H9 (cell line): ENCODE measurements around the gene TRMT2A. TPM values are rescaled to one million over a fixed set of nuclear protein-coding genes. Genes with fewer than 3 reads are reported as not detected.

Experiments
- DNase-seq: peaks from one replicate; pipeline ENCODE4 v3.0.0-alpha.2; 2017
- H2AFZ ChIP-seq: one replicate; pipeline ENCODE4 v1.6.1; 2013; ENCODE audit warnings: mild to moderate bottlenecking, low read length, control low read depth, moderate library complexity
- H2AK5ac ChIP-seq: 2 replicates; pipeline ENCODE4 v1.6.1; 2013; ENCODE audit warnings: low read length, control low read depth, mixed read lengths; ENCODE audit not compliant: insufficient read length
- H2BK120ac ChIP-seq: one replicate; pipeline ENCODE4 v1.6.1; 2013; ENCODE audit warnings: low read depth, mild to moderate bottlenecking, low read length, control low read depth, inconsistent platforms; ENCODE audit not compliant: poor library complexity, severe bottlenecking
- H2BK12ac ChIP-seq: 2 replicates; pipeline ENCODE4 v1.6.1; 2013; ENCODE audit warnings: low read length, control low read depth, mixed read lengths, low read depth; ENCODE audit not compliant: insufficient read length
- H2BK15ac ChIP-seq: 2 replicates; pipeline ENCODE4 v1.6.1; 2013; ENCODE audit warnings: low read depth, low read length, control low read depth
- H2BK20ac ChIP-seq: one replicate; pipeline ENCODE4 v1.6.1; 2013; ENCODE audit warnings: low read depth, mild to moderate bottlenecking, low read length, control low read depth, inconsistent platforms; ENCODE audit not compliant: poor library complexity, severe bottlenecking
- H2BK5ac ChIP-seq: 2 replicates; pipeline ENCODE4 v1.6.1; 2013; ENCODE audit warnings: low read length, control low read depth, mixed read lengths; ENCODE audit not compliant: insufficient read length
- H3K14ac ChIP-seq: 2 replicates; pipeline ENCODE4 v1.6.1; 2013; ENCODE audit warnings: low read length, control low read depth; ENCODE audit not compliant: insufficient read depth
- H3K18ac ChIP-seq: 2 replicates; pipeline ENCODE4 v1.6.1; 2013; ENCODE audit warnings: low read depth, mild to moderate bottlenecking, mixed read lengths, low read length, control low read depth; ENCODE audit not compliant: insufficient read length
- H3K23ac ChIP-seq: 2 replicates; pipeline ENCODE4 v1.6.1; 2013; ENCODE audit warnings: low read length, control low read depth, mixed read lengths, low read depth; ENCODE audit not compliant: insufficient read length
- H3K23me2 ChIP-seq: 2 replicates; pipeline ENCODE4 v1.6.1; 2013; ENCODE audit warnings: low read depth, mild to moderate bottlenecking, mixed read lengths, low read length, control low read depth; ENCODE audit not compliant: insufficient read length, poor library complexity, severe bottlenecking
- H3K27ac ChIP-seq: 2 replicates; pipeline ENCODE4 v1.5.1; 2013; ENCODE audit warnings: low read length, control low read depth, mixed read lengths, low read depth; ENCODE audit not compliant: insufficient read length
- H3K27me3 ChIP-seq: 2 replicates; pipeline ENCODE4 v1.6.1; 2013; ENCODE audit warnings: low read length, control low read depth, inconsistent platforms; ENCODE audit not compliant: insufficient read depth
- H3K4ac ChIP-seq: 2 replicates; pipeline ENCODE4 v1.6.1; 2013; ENCODE audit warnings: low read depth, mild to moderate bottlenecking, control low read depth, inconsistent platforms, low read length, moderate library complexity
- H3K4me1 ChIP-seq: 2 replicates; pipeline ENCODE4 v1.6.1; 2013; ENCODE audit warnings: low read length, control low read depth, inconsistent platforms; ENCODE audit not compliant: insufficient read depth
- H3K4me2 ChIP-seq: 2 replicates; pipeline ENCODE4 v1.6.1; 2013; ENCODE audit warnings: low read length, control low read depth, mixed read lengths; ENCODE audit not compliant: insufficient read length, insufficient read depth
- H3K56ac ChIP-seq: 2 replicates; pipeline ENCODE4 v1.6.1; 2013; ENCODE audit warnings: low read depth, mild to moderate bottlenecking, mixed read lengths, low read length, control low read depth; ENCODE audit not compliant: insufficient read length
- H3K79me1 ChIP-seq: 2 replicates; pipeline ENCODE4 v1.6.1; 2013; ENCODE audit warnings: low read depth, mild to moderate bottlenecking, moderate library complexity, low read length, control low read depth, inconsistent platforms; ENCODE audit not compliant: insufficient read depth, poor library complexity, severe bottlenecking
- H3K79me2 ChIP-seq: 2 replicates; pipeline ENCODE4 v1.6.1; 2013; ENCODE audit warnings: low read length, control low read depth, inconsistent platforms; ENCODE audit not compliant: insufficient read depth
- H3K9ac ChIP-seq: 2 replicates; pipeline ENCODE4 v1.6.1; 2013; ENCODE audit warnings: low read length, control low read depth, mixed read lengths; ENCODE audit not compliant: insufficient read length; ENCODE audit errors: extremely low read depth
- H3K9me3 ChIP-seq: one replicate; pipeline ENCODE4 v1.6.1; 2013; ENCODE audit warnings: low read depth, low read length, inconsistent platforms; ENCODE audit not compliant: control insufficient read depth
- H3T11ph ChIP-seq: one replicate; pipeline ENCODE4 v1.6.1; 2013; ENCODE audit warnings: mild to moderate bottlenecking, low read length, control low read depth, inconsistent platforms
- H4K20me1 ChIP-seq: one replicate; pipeline ENCODE4 v1.6.1; 2013; ENCODE audit not compliant: control insufficient read depth, insufficient read length, insufficient read depth
- H4K5ac ChIP-seq: 2 replicates; pipeline ENCODE4 v1.6.1; 2013; ENCODE audit warnings: low read depth, mild to moderate bottlenecking, mixed read lengths, low read length, control low read depth; ENCODE audit not compliant: insufficient read length
- H4K8ac ChIP-seq: replicated peaks from 2 replicates; pipeline ENCODE4 v1.6.1; 2013; ENCODE audit warnings: low read length, control low read depth, mixed read lengths, low read depth; ENCODE audit not compliant: insufficient read length
- H4K91ac ChIP-seq: 2 replicates; pipeline ENCODE4 v1.6.1; 2013; ENCODE audit warnings: low read depth, mild to moderate bottlenecking, moderate library complexity, mixed read lengths, low read length, control low read depth; ENCODE audit not compliant: insufficient read length
- H3K27ac Mint-ChIP-seq, 3 experiments: 2 replicates in 2 of 3; 3 replicates in 1 of 3; pipeline ENCODE4 v1.8.0; 2020 to 2021; ENCODE audit warnings: mixed read lengths in 3 of 3, mild to moderate bottlenecking in 1 of 3, moderate library complexity in 1 of 3
- H3K27me3 Mint-ChIP-seq: 2 replicates; pipeline ENCODE4 v1.8.0; 2021; ENCODE audit warnings: low read depth, mild to moderate bottlenecking, moderate library complexity, mixed read lengths
- H3K36me3 Mint-ChIP-seq, 3 experiments: 2 replicates in 2 of 3; 3 replicates in 1 of 3; pipeline ENCODE4 v1.8.0; 2020 to 2021; ENCODE audit warnings: low read depth in 3 of 3, mixed read lengths in 3 of 3; ENCODE audit not compliant: insufficient read depth in 1 of 3
- H3K4me1 Mint-ChIP-seq, 2 experiments: 2 replicates each; pipeline ENCODE4 v1.8.0; 2020; ENCODE audit warnings: mixed read lengths in 2 of 2
- H3K4me3 Mint-ChIP-seq, 2 experiments: 2 replicates in 1 of 2; 3 replicates in 1 of 2; pipeline ENCODE4 v1.8.0; 2020 to 2021; ENCODE audit warnings: mild to moderate bottlenecking in 2 of 2, mixed read lengths in 2 of 2, moderate library complexity in 1 of 2
- H3K9me3 Mint-ChIP-seq, 2 experiments: 2 replicates in 1 of 2; 3 replicates in 1 of 2; pipeline ENCODE4 v1.8.0; 2020; ENCODE audit warnings: mild to moderate bottlenecking in 2 of 2, mixed read lengths in 2 of 2, moderate library complexity in 1 of 2
- CTCF ChIP-seq: fragments of 200-600 bp; sonication (generic); conservative IDR thresholded peaks from 3 replicates; pipeline ENCODE4 v1.8.0; 2021; ENCODE audit warnings: antibody characterized with exemption, mild to moderate bottlenecking
- WGBS: extraction: QIAGEN DNeasy Blood & Tissue Kit; methylation state at CpG from one replicate; pipeline ENCODE4 v1.1.7; 2013; ENCODE audit warnings: missing lambda C conversion rate, low lambda C conversion rate, mixed read lengths; ENCODE audit not compliant: insufficient read length; ENCODE audit errors: extremely low coverage; 5-methylcytosine and 5-hydroxymethylcytosine counted together
- total RNA-seq: library from RNA; stranded (reverse); gene quantifications from 2 replicates; pipeline ENCODE4 v1.2.1, GENCODE V29; 2021

TRMT2A gene
- total RNA-seq, 1 experiment from 2014 or later = 58.2 TPM

GRCh38 chr22:20115691-20116375 lies 1.2 kb downstream of the TRMT2A start, which contains the start of gene RANBP1:
RANBP1 (plus strand) TSS chr22:20116104; CDS start chr22:20116185, 81 bp downstream.
- H2BK15ac ChIP-seq = peak within 1 kb of the TSS; percentile 37; the same call in 1 of the 2 replicates
- no CpG with 5 or more reads among the region's 30 CpGs for WGBS
- H3K4me2 ChIP-seq = peak within 1 kb of the TSS; percentile 66
- Mint-ChIP-seq H3K9me3 (no peaks in the 10 kb centered on the region), H3K4me1 (peaks cover 12 to 14% of the 10 kb centered on the region in 2 experiments), H3K36me3 (peaks cover 34 to 60% (median 49%) of the 10 kb centered on the region in 3 experiments), H3K4me3 (peak within 1 kb of the TSS; percentile 85 to 91), H3K27me3 (no peaks in the 10 kb centered on the region; the same call in 1 of the 2 replicates), H3K27ac (peak within 1 kb of the TSS; percentile 1 to 85 (median 77); a peak in 5 of 7 replicates)
- H3K18ac ChIP-seq = peak within 1 kb of the TSS; percentile 71
- H3K9ac ChIP-seq = peak within 1 kb of the TSS; percentile 82
- H4K8ac ChIP-seq = no peak within 1 kb of the TSS
- H2BK5ac ChIP-seq = no peak within 1 kb of the TSS
- no peak within 1 kb of the TSS for H2BK12ac ChIP-seq
- no peaks in the 10 kb centered on the region for H3K4me1 ChIP-seq
- H2BK20ac ChIP-seq = no peak within 1 kb of the TSS
- H3K27me3 ChIP-seq = no peaks in the 10 kb centered on the region
- H3K14ac ChIP-seq = peak within 1 kb of the TSS; percentile 88; the same call in 1 of the 2 replicates
- no peak within 1 kb of the TSS for H4K91ac ChIP-seq
- no peak within 1 kb of the TSS for H3K56ac ChIP-seq
- DNase-seq = no peak
- H3K27ac ChIP-seq = no peak within 1 kb of the TSS
- peaks cover 10% of the 10 kb centered on the region for H3K79me1 ChIP-seq
- H3K79me2 ChIP-seq = peaks cover 29% of the 10 kb centered on the region
- no peak for TF ChIP-seq CTCF
- no peak within 1 kb of the TSS for H2AK5ac ChIP-seq
- peaks cover 8% of the 10 kb centered on the region for H3K23me2 ChIP-seq
- no peak within 1 kb of the TSS for H2BK120ac ChIP-seq
- H3T11ph ChIP-seq = no peak within 1 kb of the TSS
- H3K23ac ChIP-seq = no peak within 1 kb of the TSS
- H3K9me3 ChIP-seq = no peaks in the 10 kb centered on the region
- no peak within 1 kb of the TSS for H4K5ac ChIP-seq
- no peak within 1 kb of the TSS for H2AFZ ChIP-seq
- no peaks in the 10 kb centered on the region for H4K20me1 ChIP-seq
- 0 out of 2 replicates have a peak within 1 kb of the TSS, but pooled peaks have one; percentile 15 for H3K4ac ChIP-seq
